Measurements from ENCODE around the gene CYP2A7. TPM values are rescaled to one million over a fixed set of nuclear protein-coding genes. Genes with fewer than 3 reads are reported as not detected.

Gene CYP2A7, protein sequence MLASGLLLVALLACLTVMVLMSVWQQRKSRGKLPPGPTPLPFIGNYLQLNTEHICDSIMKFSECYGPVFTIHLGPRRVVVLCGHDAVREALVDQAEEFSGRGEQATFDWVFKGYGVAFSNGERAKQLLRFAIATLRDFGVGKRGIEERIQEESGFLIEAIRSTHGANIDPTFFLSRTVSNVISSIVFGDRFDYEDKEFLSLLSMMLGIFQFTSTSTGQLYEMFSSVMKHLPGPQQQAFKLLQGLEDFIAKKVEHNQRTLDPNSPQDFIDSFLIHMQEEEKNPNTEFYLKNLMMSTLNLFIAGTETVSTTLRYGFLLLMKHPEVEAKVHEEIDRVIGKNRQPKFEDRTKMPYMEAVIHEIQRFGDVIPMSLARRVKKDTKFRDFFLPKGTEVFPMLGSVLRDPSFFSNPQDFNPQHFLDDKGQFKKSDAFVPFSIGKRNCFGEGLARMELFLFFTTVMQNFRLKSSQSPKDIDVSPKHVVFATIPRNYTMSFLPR
- total RNA-seq: not detected in 2 replicates

GRCh38 chr19:40882062-40882461, at the start of gene CYP2A7:
Gene CYP2A7 (minus strand): TSS chr19:40882231. CDS start chr19:40882210, 21 bp downstream.

GRCh38 chr19:40850277-40850676, 31.8 kb downstream of the CYP2A7 start, which contains the start of gene CYP2A6:
Gene CYP2A6 (minus strand): TSS chr19:40850447. CDS start chr19:40850426, 21 bp downstream.

Other genes with a start within 250 kb of the CYP2A7 start
- 24.6 and 70.8 TPM in 2 replicates for gene NUMBL, start 191.6 kb downstream of the CYP2A7 start, total RNA-seq
- gene COQ8B, start 165.3 kb downstream of the CYP2A7 start, total RNA-seq: 31.8 and 38.6 TPM in 2 replicates
- gene ITPKC, start 165.1 kb downstream of the CYP2A7 start, total RNA-seq: 12.6 and 20.4 TPM in 2 replicates
- gene ACTMAP, start 131.8 kb downstream of the CYP2A7 start, total RNA-seq: 0.47 and 0.77 TPM in 2 replicates
- 33.9 and 36.2 TPM in 2 replicates for gene SNRPA, start 131.0 kb downstream of the CYP2A7 start, total RNA-seq
- gene MIA, start 106.7 kb downstream of the CYP2A7 start, total RNA-seq: 0.26 and 0.47 TPM in 2 replicates
- gene RAB4B, start 104.0 kb downstream of the CYP2A7 start, total RNA-seq: 6.4 and 8.7 TPM in 2 replicates
- 103 and 135 TPM in 2 replicates for gene EGLN2, start 83.0 kb downstream of the CYP2A7 start, total RNA-seq
- gene CYP2A6, start 31.8 kb downstream of the CYP2A7 start, total RNA-seq: not detected in 2 replicates
- not detected in 2 replicates for gene CYP2B6, start 109.1 kb upstream of the CYP2A7 start, total RNA-seq
- not detected in 2 replicates for gene CYP2A13, start 206.2 kb upstream of the CYP2A7 start, total RNA-seq
- gene CYP2F1, start 232.2 kb upstream of the CYP2A7 start, total RNA-seq: not detected in 2 replicates